ENCODE results near the gene MRPL24. TPM values are rescaled to one million over a fixed set of nuclear protein-coding genes. Genes with fewer than 3 reads are reported as not detected.

The MRPL24 gene
- total and polyA plus RNA-seq, 2 of the 8 experiments (the other 6 are each of a cell fraction or from before 2014, with no cell fraction given) = 29.7 to 35.2 TPM

DNA sequence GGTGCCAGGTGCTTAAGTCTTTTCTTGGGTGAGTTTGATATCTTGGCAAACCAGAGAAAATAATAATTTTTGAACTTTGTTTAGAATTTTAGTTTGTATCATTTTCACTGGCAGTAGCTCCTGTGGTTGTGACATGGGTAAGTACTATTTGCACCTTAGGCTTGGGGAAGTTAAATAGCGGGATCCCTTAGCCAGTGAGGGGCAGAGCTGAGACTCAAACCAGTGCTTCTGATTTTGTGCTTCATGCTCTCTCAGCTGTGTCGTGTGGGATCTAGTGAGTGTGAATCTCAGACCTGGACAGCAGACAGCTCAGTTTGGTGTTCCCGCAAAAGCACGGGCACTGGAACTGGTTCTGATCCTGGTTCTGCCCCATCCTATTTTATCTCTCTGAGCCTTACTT, 36.1 kb upstream of the MRPL24 start (continued):
- TF ChIP-seq, protein P1, sequence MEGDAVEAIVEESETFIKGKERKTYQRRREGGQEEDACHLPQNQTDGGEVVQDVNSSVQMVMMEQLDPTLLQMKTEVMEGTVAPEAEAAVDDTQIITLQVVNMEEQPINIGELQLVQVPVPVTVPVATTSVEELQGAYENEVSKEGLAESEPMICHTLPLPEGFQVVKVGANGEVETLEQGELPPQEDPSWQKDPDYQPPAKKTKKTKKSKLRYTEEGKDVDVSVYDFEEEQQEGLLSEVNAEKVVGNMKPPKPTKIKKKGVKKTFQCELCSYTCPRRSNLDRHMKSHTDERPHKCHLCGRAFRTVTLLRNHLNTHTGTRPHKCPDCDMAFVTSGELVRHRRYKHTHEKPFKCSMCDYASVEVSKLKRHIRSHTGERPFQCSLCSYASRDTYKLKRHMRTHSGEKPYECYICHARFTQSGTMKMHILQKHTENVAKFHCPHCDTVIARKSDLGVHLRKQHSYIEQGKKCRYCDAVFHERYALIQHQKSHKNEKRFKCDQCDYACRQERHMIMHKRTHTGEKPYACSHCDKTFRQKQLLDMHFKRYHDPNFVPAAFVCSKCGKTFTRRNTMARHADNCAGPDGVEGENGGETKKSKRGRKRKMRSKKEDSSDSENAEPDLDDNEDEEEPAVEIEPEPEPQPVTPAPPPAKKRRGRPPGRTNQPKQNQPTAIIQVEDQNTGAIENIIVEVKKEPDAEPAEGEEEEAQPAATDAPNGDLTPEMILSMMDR (IDR thresholded peaks at IDR 0.05; ENCODE audit: control extremely low read depth in 1 of 3, insufficient read depth in 1 of 3, low read depth in 1 of 3, low read length in 3 of 3) = no peak
- TF ChIP-seq POU5F1 (IDR thresholded peaks at IDR 0.05; ENCODE audit: low read depth, low read length) = no peak

Measured in H1 (cell line).